HepG2 (cell line): ENCODE results near the gene KANSL3. TPM values are rescaled to one million over a fixed set of nuclear protein-coding genes. Genes with fewer than 3 reads are reported as not detected.

Experiments
- ARID5B ChIP-seq: IDR thresholded peaks from 2 replicates; pipeline ENCODE4 v1.4.0; 2020; ENCODE audit warnings: mild to moderate bottlenecking, missing genetic modification reagents
- CENPT ChIP-seq: sonication (generic); formaldehyde crosslinking; IDR thresholded peaks from 2 replicates; pipeline ENCODE4 v1.8.0; 2022; ENCODE audit warnings: low read depth, mild to moderate bottlenecking, moderate library complexity, missing genetic modification reagents
- FOXJ3 ChIP-seq: sonication (generic); formaldehyde crosslinking; IDR thresholded peaks from 2 replicates; pipeline ENCODE4 v1.4.0; 2020; ENCODE audit warnings: missing genetic modification reagents, mild to moderate bottlenecking, borderline replicate concordance
- FOXM1 ChIP-seq: sonication (generic); formaldehyde crosslinking; IDR thresholded peaks from 2 replicates; pipeline ENCODE4 v1.5.0; 2020; ENCODE audit warnings: missing genetic modification reagents
- IKZF1 ChIP-seq: fragments of 450-650 bp; IDR thresholded peaks from 2 replicates; pipeline ENCODE4 v1.7.1; 2016
- IKZF4 ChIP-seq: sonication (generic); formaldehyde crosslinking; IDR thresholded peaks from 2 replicates; pipeline ENCODE4 v1.5.1; 2020; ENCODE audit warnings: borderline replicate concordance, mild to moderate bottlenecking, low read depth, missing genetic modification reagents; ENCODE audit errors: not compliant biosample characterization
- IRF1 ChIP-seq: sonication (generic); formaldehyde crosslinking; IDR thresholded peaks from 2 replicates; pipeline ENCODE4 v1.4.0; 2020; ENCODE audit warnings: low read depth, mild to moderate bottlenecking, missing genetic modification reagents
- MXD1 ChIP-seq: sonication (generic); formaldehyde crosslinking; IDR thresholded peaks from 2 replicates; pipeline ENCODE4 v1.4.0; 2020; ENCODE audit warnings: mild to moderate bottlenecking, missing genetic modification reagents
- MXD4 ChIP-seq: IDR thresholded peaks from 2 replicates; pipeline ENCODE4 v1.6.1; 2016; ENCODE audit warnings: mild to moderate bottlenecking, missing biosample characterization, missing genetic modification reagents
- NAIF1 ChIP-seq: sonication (generic); formaldehyde crosslinking; IDR thresholded peaks from 2 replicates; pipeline ENCODE4 v1.5.0; 2020; ENCODE audit warnings: mild to moderate bottlenecking, missing genetic modification reagents, borderline replicate concordance
- NKX3-1 ChIP-seq: sonication (generic); formaldehyde crosslinking; IDR thresholded peaks from 2 replicates; pipeline ENCODE4 v1.5.0; 2020; ENCODE audit warnings: missing genetic modification reagents
- POLR2AphosphoS5 ChIP-seq: IDR thresholded peaks from 2 replicates; pipeline ENCODE4 v1.6.1; 2012; ENCODE audit warnings: low read depth, low read length
- TFDP2 ChIP-seq: sonication (generic); formaldehyde crosslinking; IDR thresholded peaks from 2 replicates; pipeline ENCODE4 v1.4.0; 2020; ENCODE audit warnings: missing genetic modification reagents
- THYN1 ChIP-seq: sonication (generic); formaldehyde crosslinking; IDR thresholded peaks from 2 replicates; pipeline ENCODE4 v1.8.1; 2023; ENCODE audit warnings: low read depth, mild to moderate bottlenecking, moderate library complexity, missing genetic modification reagents, borderline replicate concordance
- U2AF2 ChIP-seq: fragments of 200-400 bp; formaldehyde crosslinking; IDR thresholded peaks from 2 replicates; pipeline ENCODE4 v1.6.1; 2017; ENCODE audit warnings: low read depth, mild to moderate bottlenecking, low read length
- ZC3H13 ChIP-seq: sonication (generic); formaldehyde crosslinking; IDR thresholded peaks from 2 replicates; pipeline ENCODE4 v1.8.1; 2023; ENCODE audit warnings: mild to moderate bottlenecking, missing genetic modification reagents, moderate library complexity
- ZNF326 ChIP-seq: sonication (generic); formaldehyde crosslinking; IDR thresholded peaks from 2 replicates; pipeline ENCODE4 v1.4.0; 2020; ENCODE audit warnings: missing genetic modification reagents, borderline replicate concordance
- ZNF34 ChIP-seq: sonication (generic); formaldehyde crosslinking; IDR thresholded peaks from 2 replicates; pipeline ENCODE4 v1.4.0; 2020; ENCODE audit warnings: mild to moderate bottlenecking, missing genetic modification reagents, borderline replicate concordance
- ZNF562 ChIP-seq: sonication (generic); formaldehyde crosslinking; IDR thresholded peaks from 2 replicates; pipeline ENCODE4 v1.8.0; 2022; ENCODE audit warnings: missing genetic modification reagents, borderline replicate concordance
- ZNF580 ChIP-seq: IDR thresholded peaks from 2 replicates; pipeline ENCODE4 v1.6.1; 2016; ENCODE audit warnings: low read depth, borderline replicate concordance
- polyA plus RNA-seq, 8 experiments: library from polyadenylated mRNA; depleted of rRNA in 3 of 8; stranded (reverse) in 7 of 8; unstranded in 1 of 8; fragments of >200 nt; fragmentation: Illumina TruSeq in 4 of 8; extraction: Trizol in 4 of 8; gene quantifications; 2 replicates each; pipeline versions ENCODE4 v1.2.1 to v1.2.3, GENCODE V29; 2011 to 2016; ENCODE audit warnings: low read depth in 4 of 8, missing spikeins in 1 of 8, mixed read lengths in 1 of 8; ENCODE audit not compliant: insufficient read depth in 1 of 8
- total RNA-seq, 5 experiments: library from RNA; depleted of rRNA; stranded (reverse); fragments of >200 nt; fragmentation: Illumina TruSeq; extraction: Trizol; gene quantifications; 2 replicates each; pipeline ENCODE4 v1.2.3, GENCODE V29; 2016; ENCODE audit warnings: low read depth in 1 of 5
- TF ChIP-seq, protein P1 (sequence below): sonication (generic); formaldehyde crosslinking; IDR thresholded peaks from 2 replicates; pipeline ENCODE4 v1.4.0; 2020; ENCODE audit warnings: mild to moderate bottlenecking, missing genetic modification reagents

The KANSL3 gene
- total and polyA plus RNA-seq, 2 of the 13 experiments (the other 11 are each of a cell fraction or from before 2014, with no cell fraction given): 20.8 to 37.3 TPM

GRCh38 chr2:96601382-96602292 lies 36.5 kb downstream of the KANSL3 start (continued):
- TF ChIP-seq IKZF4 (CRISPR knock-in tag) (no peak), IRF1 (CRISPR knock-in tag) (no peak; the same call in 1 of the 2 replicates), FOXJ3 (CRISPR knock-in tag) (peak; percentile 89), NAIF1 (CRISPR knock-in tag) (no peak), IKZF1 (no peak), MXD1 (CRISPR knock-in tag) (no peak), POLR2AphosphoS5 (no peak), ZNF562 (no peak), U2AF2 (no peak), NKX3-1 (CRISPR knock-in tag) (no peak), ZC3H13 (CRISPR knock-in tag) (no peak; the same call in 1 of the 2 replicates), TFDP2 (CRISPR knock-in tag) (0 out of 2 replicates have a peak, but pooled peaks have one; percentile 26), MXD4 (CRISPR knock-in tag) (no peak), CENPT (CRISPR knock-in tag) (no peak), ARID5B (CRISPR knock-in tag) (peak; percentile 96), THYN1 (CRISPR knock-in tag) (no peak), ZNF326 (CRISPR knock-in tag) (no peak), FOXM1 (CRISPR knock-in tag) (no peak), ZNF580 (CRISPR knock-in tag) (peak; percentile 94; the same call in 1 of the 2 replicates), ZNF34 (CRISPR knock-in tag) (no peak)
- TF ChIP-seq, protein P1, sequence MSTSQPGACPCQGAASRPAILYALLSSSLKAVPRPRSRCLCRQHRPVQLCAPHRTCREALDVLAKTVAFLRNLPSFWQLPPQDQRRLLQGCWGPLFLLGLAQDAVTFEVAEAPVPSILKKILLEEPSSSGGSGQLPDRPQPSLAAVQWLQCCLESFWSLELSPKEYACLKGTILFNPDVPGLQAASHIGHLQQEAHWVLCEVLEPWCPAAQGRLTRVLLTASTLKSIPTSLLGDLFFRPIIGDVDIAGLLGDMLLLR (CRISPR knock-in tag): no peak
